NCI-H446 (cell line): ENCODE measurements around the gene NLK.
"Not testable (repeated sequence)": the region's sequence is repeated elsewhere in the genome, so short reads cannot be mapped to it uniquely, and the experiment has no call there.

Experiments used
- DNase-seq, 2 experiments: peaks; one replicate each; lab custom pipeline; 2025; lab: John Stamatoyannopoulos, UW

Gene NLK

GRCh38 chr17:28199115-28199514 is 156.6 kb downstream of the NLK start:
- DNase-seq = no peak

DNA sequence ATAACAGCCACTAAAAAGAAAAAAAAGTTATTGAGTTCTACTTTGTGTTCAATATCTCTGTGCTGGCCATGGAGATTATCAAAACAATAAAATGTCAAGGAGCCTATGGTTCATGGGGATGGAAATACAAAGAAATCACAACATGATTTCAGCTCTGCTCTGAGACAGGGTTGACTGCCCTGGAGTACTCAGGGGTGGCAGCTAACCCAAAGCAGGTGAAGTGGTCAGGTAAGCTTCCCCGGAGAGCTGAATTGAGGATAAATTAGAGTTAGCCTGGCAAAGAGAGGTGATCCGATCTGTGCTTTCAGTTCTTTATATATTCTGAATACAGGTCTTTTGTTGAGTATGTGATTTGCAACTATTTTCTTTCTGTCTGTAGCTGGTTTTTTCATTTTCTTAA is 157.3 kb downstream of the NLK start:
- no peak for DNase-seq

DNA sequence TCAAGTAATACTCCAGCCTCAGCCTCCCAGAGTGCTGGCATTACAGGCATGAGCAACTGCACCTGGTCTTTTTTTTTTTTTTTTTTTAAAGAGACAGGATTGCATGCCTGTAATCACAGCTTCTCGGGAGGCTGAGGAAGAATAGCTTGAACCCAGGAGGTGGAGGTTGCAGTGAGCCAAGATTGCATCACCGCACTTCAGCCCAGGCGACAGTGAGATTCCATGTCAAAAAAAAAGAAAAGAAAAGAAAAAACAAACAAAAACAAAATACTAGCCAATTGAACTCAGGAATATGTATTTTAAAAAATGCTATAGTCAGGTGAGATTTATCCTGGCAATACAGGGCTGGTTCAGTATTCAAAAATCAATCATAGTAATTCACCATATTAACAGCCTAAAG is 158.8 kb downstream of the NLK start:
- DNase-seq = no peak

DNA sequence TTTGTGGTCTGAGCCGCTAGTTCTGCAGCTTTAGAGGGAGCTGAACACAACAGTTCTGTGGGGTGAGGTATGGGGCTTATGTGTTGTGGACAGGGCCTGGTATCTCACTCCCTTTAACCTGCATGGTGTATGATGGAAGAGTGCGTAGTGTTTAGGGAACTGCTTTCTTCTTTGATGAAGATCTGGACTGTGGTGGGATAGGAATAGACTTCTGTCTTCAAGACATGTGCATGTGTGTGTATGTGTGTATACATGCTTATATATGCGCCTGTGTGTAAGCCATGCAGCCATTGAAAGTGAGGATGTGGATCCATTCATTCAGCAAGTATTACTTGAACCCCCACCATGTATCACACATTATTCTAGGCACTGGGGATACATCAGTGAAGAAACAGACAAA is 161.8 kb downstream of the NLK start:
- no peak for DNase-seq

- no peak for DNase-seq
These were observed 162.3 kb downstream of the NLK start for GRCh38 chr17:28204751-28205150.

DNA sequence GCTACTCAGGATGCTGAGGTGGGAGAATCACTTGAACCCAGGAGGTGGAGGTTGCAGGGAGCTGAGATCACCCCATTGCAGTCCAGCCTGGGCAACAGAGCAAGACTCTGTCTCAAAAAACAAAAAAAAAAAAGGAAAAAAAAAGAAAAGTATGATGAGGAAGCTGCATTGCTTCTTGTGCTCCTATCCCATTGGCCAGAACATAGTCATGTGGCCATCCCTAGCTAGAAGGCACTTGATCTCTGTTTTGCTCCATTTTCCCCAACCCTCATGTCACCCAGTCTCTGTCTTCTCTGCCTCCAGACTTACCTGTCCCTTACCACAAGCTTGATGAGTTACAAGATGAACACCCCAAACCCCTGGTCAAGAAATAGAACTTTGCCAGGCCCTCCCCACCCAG is 163.8 kb downstream of the NLK start:
- DNase-seq = no peak

- DNase-seq = no peak
These were observed 169.3 kb downstream of the NLK start for GRCh38 chr17:28211811-28212210.

DNA sequence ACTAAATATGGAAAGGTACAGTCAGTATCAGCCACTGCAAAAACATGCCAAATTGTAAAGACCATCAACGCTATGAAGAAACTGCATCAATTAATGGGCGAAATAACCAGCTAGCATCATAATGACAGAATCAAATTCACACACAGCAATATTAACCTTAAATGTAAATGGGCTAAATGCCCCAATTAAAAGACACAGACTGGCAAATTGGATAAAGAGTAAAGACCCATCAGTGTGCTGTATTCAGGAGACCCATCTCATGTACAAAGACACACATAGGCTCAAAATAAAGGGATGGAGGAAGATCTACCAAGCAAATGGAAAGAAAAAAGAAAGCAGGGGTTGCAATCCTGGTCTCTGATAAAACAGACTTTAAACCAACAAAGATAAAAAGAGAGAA is 171.1 kb downstream of the NLK start:
- not testable (repeated sequence) for DNase-seq

GRCh38 chr17:28216052-28216451 is 173.6 kb downstream of the NLK start:
- DNase-seq = no peak

DNA sequence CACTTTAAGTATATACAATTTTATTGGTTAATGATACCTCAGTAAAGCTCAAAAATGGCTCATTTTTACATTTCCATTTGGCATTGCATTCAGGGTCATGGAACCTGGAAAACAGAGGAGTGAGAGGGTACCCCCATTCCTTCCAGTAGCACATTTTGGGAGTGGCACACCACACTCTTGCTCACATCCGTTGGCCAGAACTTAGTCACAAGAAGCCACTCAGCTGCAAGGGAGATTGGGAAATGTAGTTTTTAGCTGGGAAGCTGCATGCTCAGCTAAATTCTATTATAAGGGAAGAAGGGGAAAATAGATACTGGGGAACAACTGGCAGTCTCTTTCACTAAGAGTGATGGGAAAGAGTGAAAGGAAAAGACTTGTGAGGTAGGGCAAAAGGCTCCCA is 174.1 kb downstream of the NLK start:
- DNase-seq = no peak

DNA sequence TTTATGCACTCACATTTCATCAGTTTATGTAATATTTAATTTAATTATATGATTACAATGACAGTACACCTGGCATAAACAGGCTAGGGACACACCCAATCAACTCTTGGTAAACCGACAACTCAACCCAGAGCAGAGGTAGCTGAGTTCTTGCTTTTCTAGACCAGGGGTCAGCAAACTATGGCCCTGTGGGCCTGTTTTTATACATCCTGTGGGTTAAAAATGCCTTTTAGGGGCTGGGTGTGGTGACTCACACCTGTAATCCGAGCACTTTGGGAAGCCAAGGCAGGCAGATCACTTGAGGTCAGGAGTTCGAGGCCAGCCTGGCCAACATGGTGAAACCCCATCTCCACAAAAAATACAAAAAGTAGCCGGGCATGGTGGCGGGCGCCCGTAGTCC is 177.3 kb downstream of the NLK start:
- no peak for DNase-seq

DNA sequence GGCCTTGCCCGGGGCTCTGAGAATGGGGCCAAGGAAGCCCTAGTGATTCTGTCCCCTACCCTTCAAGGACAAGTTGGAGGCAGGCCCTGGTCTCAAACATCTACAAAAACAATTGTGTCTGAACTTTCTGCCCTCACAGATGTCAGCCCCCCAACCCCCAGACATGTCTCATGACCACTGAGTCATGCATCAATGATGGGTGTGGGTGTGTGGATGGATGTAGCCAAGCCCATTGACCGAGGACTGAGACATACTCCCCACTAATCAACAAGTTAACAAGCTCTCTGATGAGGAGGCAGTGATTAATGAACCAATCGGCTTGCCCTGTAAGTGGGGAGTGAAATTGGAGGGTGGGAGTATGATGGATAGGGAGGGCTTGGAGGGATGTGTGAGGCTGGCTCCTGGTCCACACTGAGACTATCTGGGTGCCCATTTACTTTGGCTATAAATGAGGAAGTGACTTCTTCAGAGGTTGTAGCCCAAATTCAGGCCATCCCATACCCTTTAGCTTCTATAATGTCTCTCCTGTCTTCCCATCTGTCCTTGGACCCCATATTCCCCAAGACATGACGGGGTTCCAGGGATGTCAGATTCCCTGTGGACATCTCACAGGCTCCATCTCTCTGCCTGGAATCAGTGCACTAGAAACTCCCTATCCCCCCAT is 179.4 kb downstream of the NLK start:
- no peak for DNase-seq

DNA sequence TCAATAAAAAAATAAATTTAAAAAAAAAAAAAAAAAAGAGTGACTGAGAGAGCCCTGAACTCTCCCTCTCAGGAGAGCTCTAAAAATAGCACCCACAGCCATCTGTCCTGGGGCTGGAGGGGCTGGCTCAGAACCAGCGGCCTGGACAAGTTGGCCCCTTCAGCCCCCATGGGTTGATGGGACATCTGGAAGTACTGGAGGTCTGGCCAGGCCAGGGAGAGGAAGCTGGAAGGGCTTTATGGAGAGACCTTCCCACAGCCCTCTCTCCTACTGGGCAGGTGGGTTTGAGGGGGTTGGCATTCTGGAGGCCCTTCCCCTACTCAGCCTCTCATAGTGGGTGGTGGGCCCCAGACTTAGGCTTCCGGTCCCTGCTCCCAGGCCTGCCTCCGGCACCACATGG is 182.8 kb downstream of the NLK start:
- DNase-seq = peak in 1 of 2 experiments; percentile 31

DNA sequence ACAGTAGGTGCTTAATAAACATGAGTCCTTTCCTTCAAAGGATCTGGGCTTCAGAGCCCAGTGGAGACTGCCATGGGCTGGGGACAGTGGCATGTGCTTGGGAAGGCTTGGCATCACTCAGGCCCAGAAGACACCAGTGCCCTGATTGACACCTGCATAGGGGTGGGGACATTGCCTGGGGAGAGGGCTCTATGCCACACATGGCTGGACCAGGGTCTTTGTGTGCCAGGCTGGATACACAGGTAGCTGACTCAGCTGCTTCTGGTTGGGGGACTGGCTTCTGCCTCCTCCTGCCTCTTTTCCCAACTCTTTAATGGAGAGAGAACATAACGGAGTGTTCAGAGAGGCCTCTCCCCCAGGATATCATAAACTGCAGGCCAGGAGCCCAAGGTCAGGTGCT is 183.4 kb downstream of the NLK start:
- DNase-seq = no peak

- no peak for DNase-seq
These were observed 184.3 kb downstream of the NLK start for GRCh38 chr17:28226563-28227315.

GRCh38 chr17:28227316-28228108 is 185.0 kb downstream of the NLK start:
- DNase-seq = no peak

- no peak for DNase-seq
These were observed 185.8 kb downstream of the NLK start for GRCh38 chr17:28228109-28228840.

DNA sequence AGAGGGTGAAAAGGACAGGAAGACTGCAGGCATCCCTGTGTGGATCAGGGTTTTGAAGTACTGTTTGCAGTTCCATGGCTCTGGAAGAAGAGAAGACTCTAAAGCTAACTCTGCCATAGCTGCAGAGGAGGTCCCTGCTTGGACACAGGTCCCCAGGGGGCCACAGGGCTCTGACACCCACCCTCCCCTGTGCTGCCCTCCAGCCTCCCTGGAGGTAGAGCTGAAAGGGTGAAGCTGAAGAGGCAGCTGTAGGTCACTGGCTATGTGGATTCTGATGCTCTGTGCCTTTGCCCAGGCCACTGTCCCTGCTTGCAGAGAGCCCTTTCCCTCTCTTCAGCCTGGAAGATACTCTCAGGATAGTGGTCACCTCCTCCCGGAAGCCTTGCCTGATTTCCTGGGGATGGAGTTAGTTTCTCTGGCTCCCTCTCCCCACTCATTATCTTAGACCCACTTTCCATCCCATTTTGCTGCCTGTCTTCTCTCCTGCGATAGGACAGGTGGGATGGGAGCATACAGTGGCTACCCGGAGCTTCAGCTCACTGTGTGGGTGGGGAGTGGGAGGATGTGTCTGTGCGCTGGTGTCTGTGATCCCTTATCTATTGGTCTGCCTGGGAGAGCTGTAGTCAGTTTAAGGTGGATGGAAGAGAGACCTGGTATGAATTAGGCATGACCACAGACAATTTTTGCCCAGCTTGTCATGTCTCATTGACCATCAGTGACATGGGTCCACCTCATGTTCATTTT is 186.7 kb downstream of the NLK start:
- DNase-seq = no peak

DNA sequence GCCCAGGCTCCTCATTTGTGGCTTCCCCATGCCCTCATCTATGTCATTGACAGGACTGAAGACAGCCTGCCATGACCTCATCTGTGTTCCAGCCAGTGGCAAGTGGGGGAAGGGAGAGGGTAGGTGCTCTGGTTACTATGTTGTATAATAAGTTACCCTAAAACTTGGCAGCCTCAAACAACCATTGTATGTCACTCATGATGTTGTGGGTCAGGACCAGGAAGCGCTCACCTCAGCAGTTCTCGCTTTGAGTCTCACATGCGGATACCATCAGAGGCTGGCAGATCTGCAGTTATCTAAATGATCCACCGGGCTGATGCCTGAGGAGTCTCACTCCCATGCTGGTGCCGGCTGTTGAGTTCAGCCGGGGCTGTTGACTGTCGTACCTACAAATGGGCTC is 187.5 kb downstream of the NLK start:
- DNase-seq = no peak

GRCh38 chr17:28230607-28231006 is 188.1 kb downstream of the NLK start:
- DNase-seq = not testable (repeated sequence)

GRCh38 chr17:28231624-28232023 is 189.1 kb downstream of the NLK start:
- not testable (repeated sequence) for DNase-seq
